Colon (tissue), 2 donors: Measurements from ENCODE around the gene ACSF2.
"Not testable (repeated sequence)": the region's sequence is repeated elsewhere in the genome, so short reads cannot be mapped to it uniquely, and the experiment has no call there.

ENCODE experiments used
- FAIRE-seq: peaks from 2 replicates; lab custom pipeline; 2012; peaks lifted over from hg19 to GRCh38; lab: Jason Lieb, UNC
- donor health status: control.
- donor health status: control.

ACSF2 gene

GRCh38 chr17:50425682-50426471, at the start of gene ACSF2:
TSS of gene ACSF2 (plus strand) at chr17:50426218. CDS start at chr17:50426262, 44 bp downstream.
- no peak for FAIRE-seq

GRCh38 chr17:50379351-50380132, 46.5 kb upstream of the ACSF2 start:
- no peak for FAIRE-seq

GRCh38 chr17:50380369-50381259, 45.4 kb upstream of the ACSF2 start:
- no peak for FAIRE-seq

- no peak for FAIRE-seq
Measured at GRCh38 chr17:50381260-50381815, 44.7 kb upstream of the ACSF2 start.

- FAIRE-seq: no peak
Measured at GRCh38 chr17:50381920-50382319, 44.1 kb upstream of the ACSF2 start.

- no peak for FAIRE-seq
Measured at GRCh38 chr17:50382931-50383330, 43.1 kb upstream of the ACSF2 start.

GRCh38 chr17:50386510-50386909, 39.5 kb upstream of the ACSF2 start:
- FAIRE-seq: no peak

GRCh38 chr17:50388728-50389127, 37.3 kb upstream of the ACSF2 start:
- no peak for FAIRE-seq

- FAIRE-seq: no peak
Measured at GRCh38 chr17:50389534-50389933, 36.5 kb upstream of the ACSF2 start.

- no peak for FAIRE-seq
Measured at GRCh38 chr17:50392621-50393020, 33.4 kb upstream of the ACSF2 start.

- no peak for FAIRE-seq
Measured at GRCh38 chr17:50393700-50394099, 32.3 kb upstream of the ACSF2 start.

- FAIRE-seq: no peak
Measured at GRCh38 chr17:50394711-50395110, 31.3 kb upstream of the ACSF2 start.

- FAIRE-seq: no peak
Measured at GRCh38 chr17:50396261-50397110, 29.5 kb upstream of the ACSF2 start.

- FAIRE-seq: no peak
Measured at GRCh38 chr17:50397111-50397918, 28.7 kb upstream of the ACSF2 start, which contains the start of gene LRRC59. TSS of gene LRRC59 (minus strand) at chr17:50397523. CDS start at chr17:50397317, 206 bp downstream.

- no peak for FAIRE-seq
Measured at GRCh38 chr17:50397919-50398285, 28.1 kb upstream of the ACSF2 start.

- not testable (repeated sequence) for FAIRE-seq
Measured at GRCh38 chr17:50398672-50399071, 27.3 kb upstream of the ACSF2 start.

GRCh38 chr17:50399591-50399990, 26.4 kb upstream of the ACSF2 start:
- not testable (repeated sequence) for FAIRE-seq

- not testable (repeated sequence) for FAIRE-seq
Measured at GRCh38 chr17:50405351-50405750, 20.7 kb upstream of the ACSF2 start.

GRCh38 chr17:50406578-50406977, 19.4 kb upstream of the ACSF2 start:
- FAIRE-seq: no peak

GRCh38 chr17:50407921-50408320, 18.1 kb upstream of the ACSF2 start:
- FAIRE-seq: no peak
